A204.1 (cell line): Measurements from ENCODE around the gene FAM184B.

ENCODE experiments used
- FAIRE-seq: peaks from 2 replicates; lab custom pipeline; 2012; peaks lifted over from hg19 to GRCh38; lab: Jason Lieb, UNC

The FAM184B gene

DNA sequence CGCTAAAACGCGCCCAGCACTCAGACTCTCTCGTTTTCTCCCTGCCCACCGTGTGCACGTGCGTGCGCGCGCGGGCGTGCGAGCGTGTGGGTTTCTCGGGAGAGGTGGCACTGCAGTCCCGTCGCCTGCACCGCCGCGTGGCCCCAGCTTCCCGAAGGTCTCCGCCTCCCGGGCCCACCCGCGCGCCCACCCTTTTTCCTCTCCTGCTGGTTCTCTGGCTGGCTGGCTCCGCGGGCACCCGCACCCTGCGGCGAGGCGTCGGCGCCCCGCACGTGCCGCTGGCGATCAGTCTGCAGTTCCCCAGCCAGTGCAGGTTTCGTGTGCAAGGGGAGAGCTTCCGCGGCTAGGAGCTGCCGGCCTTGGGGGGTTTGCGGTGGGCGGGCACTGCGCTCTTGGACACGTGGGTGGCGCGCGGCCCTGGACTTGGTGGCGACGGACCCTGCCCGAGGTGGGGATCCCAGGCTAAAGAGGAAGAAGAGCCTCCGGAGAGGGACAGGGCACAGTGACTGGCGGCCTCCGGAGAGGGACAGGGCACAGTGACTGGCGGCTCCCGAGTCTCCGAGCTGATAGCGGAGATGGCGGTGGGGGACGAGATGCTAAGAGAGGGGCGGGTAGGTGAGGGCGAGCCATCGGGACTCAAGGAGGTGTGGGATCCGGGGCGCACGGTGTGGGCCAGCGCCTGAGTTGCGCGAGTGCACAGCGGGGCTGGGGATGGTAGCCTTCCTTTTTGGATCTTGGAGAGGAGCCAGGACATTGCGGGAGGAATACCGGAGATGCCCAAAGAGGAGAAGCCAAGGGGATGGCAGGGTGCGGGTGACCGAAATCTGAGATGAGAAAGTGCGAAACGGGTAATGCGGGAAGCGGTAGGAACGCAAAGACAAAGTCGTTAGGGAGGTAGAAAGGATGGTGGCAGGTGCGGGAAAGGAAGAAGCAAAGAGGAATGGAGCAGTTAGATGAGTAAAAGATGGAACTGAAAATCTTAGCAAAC lies at the start of gene FAM184B:
Gene FAM184B (minus strand): TSS at position 322 of the 988 bp plus-strand sequence. CDS start 322 bp downstream, outside the sequence.
- no peak for FAIRE-seq

DNA sequence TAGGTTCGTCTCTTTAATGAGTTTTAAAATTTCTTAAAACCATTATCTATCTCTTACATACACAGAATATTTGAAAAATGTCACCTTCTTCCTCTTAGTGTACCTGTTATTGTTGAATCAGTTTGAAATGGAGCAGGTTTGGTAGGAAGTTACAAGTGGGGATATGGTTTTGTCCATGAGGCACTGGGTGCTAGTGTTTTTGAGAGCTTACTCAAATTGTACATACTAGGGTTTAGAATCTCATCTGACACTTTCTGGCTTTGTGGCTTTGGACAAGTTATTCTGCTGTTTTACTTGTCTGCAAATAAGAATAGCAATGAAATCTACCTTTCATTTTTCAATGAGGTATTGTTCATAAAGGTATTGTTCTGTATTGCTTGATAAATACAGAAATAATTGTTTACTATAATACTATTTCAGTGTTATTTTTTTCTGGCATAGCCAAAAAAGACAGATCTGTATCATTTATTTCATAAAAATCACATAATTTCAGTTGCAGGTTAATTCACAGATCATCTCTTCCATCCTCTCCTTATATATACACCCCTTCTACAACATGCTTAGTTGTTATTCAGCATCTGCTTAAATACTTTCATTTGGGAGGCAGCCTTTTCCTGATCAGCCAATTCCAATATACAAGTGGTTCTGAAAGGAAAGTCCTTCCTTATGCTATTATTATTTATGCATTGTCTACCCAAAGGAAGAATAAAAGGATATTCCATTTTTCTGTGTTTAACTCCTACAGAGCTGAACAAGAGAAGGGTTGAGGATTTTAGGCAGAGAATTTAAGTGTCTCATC lies 42.6 kb upstream of the FAM184B start:
- no peak for FAIRE-seq

DNA sequence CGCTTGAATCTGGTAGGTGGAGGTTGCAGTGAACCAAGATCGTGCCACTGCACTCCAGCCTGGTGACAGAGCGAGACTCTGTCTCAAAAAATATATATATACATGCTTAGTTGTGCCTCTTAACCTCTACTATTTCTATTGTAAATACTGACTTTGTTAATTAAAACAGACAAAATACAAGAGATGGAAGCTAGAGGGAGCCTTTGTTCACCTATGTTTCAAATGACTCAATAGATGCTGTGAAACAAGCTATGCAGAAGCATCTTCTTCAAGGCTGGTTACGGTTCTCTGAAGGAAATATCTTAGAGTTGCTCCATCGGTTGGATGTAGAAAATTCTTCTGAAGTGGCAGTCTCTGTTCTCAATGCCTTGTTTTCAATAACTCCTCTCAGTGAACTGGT lies 35.6 kb upstream of the FAM184B start:
- FAIRE-seq = peak; percentile 95

- no peak for FAIRE-seq
Measured at GRCh38 chr4:17816142-17816541, 34.7 kb upstream of the FAM184B start.

GRCh38 chr4:17814140-17814539 lies 32.7 kb upstream of the FAM184B start:
- no peak for FAIRE-seq

DNA sequence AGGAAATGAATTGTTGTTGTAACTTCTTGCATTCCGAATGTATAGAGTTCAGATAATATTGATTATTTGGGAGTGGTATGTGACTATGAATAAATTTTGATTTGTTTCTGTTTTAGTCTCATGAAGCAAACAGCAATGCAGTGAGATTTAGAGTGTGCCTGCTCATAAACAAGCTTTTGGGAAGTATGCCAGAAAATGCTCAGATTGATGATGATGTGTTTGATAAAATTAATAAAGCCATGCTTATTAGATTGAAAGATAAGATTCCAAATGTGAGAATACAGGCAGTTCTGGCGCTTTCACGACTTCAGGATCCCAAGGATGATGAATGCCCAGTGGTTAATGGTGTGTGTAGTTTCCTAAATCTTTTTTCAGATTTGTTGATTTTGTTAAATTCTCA lies 31.4 kb upstream of the FAM184B start:
- no peak for FAIRE-seq

DNA sequence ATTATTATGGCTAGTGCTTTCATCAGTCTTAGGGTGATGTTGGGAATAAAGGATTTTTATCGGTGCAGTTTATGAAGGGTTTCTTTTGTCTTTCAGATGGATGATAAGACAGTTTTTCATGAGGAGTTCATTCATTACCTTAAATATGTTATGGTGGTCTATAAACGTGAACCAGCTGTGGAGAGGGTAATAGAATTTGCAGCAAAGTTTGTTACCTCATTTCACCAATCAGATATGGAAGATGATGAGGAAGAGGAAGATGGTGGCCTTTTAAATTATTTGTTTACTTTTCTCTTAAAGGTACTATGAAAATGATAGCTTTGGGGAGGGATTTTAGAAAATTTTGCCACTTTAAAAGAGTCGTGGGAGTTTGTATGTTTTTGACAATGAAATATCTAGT lies 30.7 kb upstream of the FAM184B start:
- no peak for FAIRE-seq

GRCh38 chr4:17811078-17811603 lies 29.7 kb upstream of the FAM184B start:
- no peak for FAIRE-seq

- FAIRE-seq = peak; percentile 98
Measured at GRCh38 chr4:17810260-17811077, 29.0 kb upstream of the FAM184B start, which contains the start of the genes DCAF16 and NCAPG. TSS of gene DCAF16 (minus strand) at chr4:17810757. CDS start at chr4:17804141, 6,616 bp downstream. TSS of gene NCAPG (plus strand) at chr4:17810979. CDS start at chr4:17811078, 99 bp downstream.

DNA sequence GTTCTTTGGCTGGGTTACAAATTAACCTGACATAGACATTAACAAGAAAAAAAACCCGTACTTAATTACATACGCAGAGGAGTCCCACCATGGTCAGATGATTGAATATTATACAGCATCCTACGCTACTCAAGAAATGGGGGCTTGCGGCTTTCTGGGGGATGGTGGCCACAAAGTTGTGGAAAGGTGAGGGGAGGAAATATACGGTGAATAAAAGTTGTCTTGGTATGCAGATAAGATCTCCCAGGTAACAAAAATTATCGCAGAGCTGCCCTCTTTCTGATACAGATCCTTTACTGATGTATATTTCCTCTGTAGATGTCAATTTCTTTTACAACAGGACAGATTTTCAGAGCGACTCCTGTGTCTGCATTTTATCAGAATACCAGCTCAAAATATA lies 28.2 kb upstream of the FAM184B start:
- FAIRE-seq = no peak

- FAIRE-seq = no peak
Measured at GRCh38 chr4:17807446-17807845, 26.0 kb upstream of the FAM184B start.

- FAIRE-seq = no peak
Measured at GRCh38 chr4:17805580-17806155, 24.2 kb upstream of the FAM184B start.

GRCh38 chr4:17797808-17798207 lies 16.4 kb upstream of the FAM184B start:
- no peak for FAIRE-seq

DNA sequence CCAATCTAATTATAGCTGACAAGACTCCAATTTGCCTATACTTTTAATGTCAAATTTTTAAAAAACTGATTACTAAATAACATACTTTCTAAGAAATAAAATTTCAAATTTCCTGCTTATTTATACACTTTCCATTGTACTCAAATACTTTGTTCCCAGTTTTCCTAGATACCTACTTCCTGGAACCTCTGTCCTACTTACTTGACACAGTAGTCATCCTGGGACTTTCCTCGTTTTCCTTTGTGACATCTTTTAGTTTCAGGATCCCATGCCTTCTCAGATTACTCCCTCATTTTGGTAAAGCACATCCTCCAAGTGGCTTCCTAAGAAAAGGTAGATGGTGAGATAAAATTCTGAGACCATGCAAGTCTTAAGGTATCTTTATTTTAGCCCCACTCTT lies 13.3 kb upstream of the FAM184B start:
- FAIRE-seq = no peak

DNA sequence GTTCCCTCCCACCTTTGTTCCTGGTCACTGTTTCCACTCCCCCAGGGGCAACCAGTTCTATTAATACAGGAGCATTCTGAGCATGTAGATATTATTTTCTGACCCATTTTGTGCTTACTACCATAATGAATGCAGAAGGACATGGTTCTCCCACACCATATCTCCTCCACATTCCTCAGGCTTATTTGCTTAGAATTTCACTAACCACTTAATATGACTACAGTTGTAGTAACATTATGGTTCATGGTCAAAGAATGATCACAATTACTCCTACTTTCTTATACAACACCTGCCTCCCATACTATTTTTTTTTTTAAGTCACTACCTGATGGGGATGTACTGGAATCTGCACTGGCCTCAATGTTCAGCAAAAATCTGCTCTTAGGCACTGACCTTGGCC lies 7.5 kb upstream of the FAM184B start:
- no peak for FAIRE-seq

GRCh38 chr4:17787315-17787714 lies 5.9 kb upstream of the FAM184B start:
- no peak for FAIRE-seq

GRCh38 chr4:17786567-17786966 lies 5.1 kb upstream of the FAM184B start:
- FAIRE-seq = no peak

DNA sequence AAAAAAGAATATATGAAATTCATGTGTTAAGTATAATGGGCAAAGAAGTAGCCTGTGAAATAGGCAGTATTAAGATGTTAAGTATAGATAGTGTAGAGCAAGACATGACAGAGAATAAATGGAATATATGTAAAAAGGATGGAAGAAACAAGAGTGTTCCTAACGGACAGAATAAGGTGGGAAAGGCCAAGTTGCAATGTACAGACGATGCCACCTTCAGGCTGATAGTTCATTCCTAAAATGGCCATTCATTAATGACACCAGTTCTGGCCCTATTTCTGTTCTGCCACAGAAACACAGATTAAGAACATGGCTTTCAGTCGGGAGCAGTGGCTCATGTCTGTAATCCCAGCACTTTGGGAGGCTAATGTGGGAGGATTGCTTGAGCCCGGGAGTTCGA lies 4.4 kb upstream of the FAM184B start:
- no peak for FAIRE-seq

GRCh38 chr4:17780501-17781299 lies 721 bp downstream of the FAM184B start:
- FAIRE-seq = no peak

DNA sequence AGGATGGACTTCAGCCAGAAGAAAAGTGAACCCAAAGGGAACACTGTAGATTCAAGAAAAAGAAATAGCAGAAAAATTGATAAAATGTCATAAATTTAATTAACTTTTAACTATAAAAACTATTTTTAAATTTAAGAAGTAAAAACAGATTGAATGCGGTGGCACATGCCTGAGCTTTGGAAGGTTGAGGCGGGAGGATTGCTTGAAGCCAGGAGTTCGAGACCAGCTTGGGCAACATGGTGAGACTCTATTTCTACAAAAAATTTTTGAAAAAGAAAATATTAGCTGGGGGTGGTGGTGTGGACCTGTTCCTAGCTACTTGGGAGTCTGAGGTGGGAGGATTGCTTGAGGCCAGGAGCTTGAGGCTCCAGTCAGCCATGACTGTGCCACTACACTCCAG lies 3.0 kb downstream of the FAM184B start:
- FAIRE-seq = no peak
